ENCODE data around the gene PLA2G7. TPM values are rescaled to one million over a fixed set of nuclear protein-coding genes. Genes with fewer than 3 reads are reported as not detected.

The PLA2G7 gene
- total RNA-seq: not detected

- no peak for DNase-seq
- H3K4me1 Mint-ChIP-seq (ENCODE audit: low read depth): no peaks in the 10 kb centered on the region
- POLR2A ChIA-PET: interaction anchor here (0.7 kb wide), 1 partner anchor 384 kb away, joined by 3 read pairs; no protein-coding TSS in a partner anchor
- H3K27me3 Mint-ChIP-seq: peaks cover 56% of the 10 kb centered on the region
- intact Hi-C loops (cut with micrococcal nuclease): no loop called here
- CTCF ChIA-PET: no interaction called here
- H3K27ac Mint-ChIP-seq: no peak within 1 kb of the TSS
- no peaks in the 10 kb centered on the region for H3K9me3 Mint-ChIP-seq
- no peaks in the 10 kb centered on the region for H3K36me3 Mint-ChIP-seq (ENCODE audit: low read depth)
- ATAC-seq: no peak
- no peak for TF ChIP-seq CTCF (IDR thresholded peaks at IDR 0.05)
- no peak within 1 kb of the TSS for H3K4me3 Mint-ChIP-seq
Observed at GRCh38 chr6:46734867-46735719, at the start of gene PLA2G7. PLA2G7 (minus strand) TSS chr6:46735375; CDS start chr6:46722891, 12,484 bp downstream.

- CTCF ChIA-PET: no interaction called here
- no peaks in the 10 kb centered on the region for H3K36me3 Mint-ChIP-seq (ENCODE audit: low read depth)
- TF ChIP-seq CTCF (IDR thresholded peaks at IDR 0.05): no peak
- DNase-seq (no peak), ATAC-seq (no peak)
- H3K4me1 Mint-ChIP-seq (ENCODE audit: low read depth): no peaks in the 10 kb centered on the region
- no peak overlapping the region for H3K4me3 Mint-ChIP-seq
- intact Hi-C loops (cut with micrococcal nuclease): no loop called here
- H3K27ac Mint-ChIP-seq: no peak overlapping the region
- H3K9me3 Mint-ChIP-seq: no peaks in the 10 kb centered on the region
- POLR2A ChIA-PET: no interaction called here
- H3K27me3 Mint-ChIP-seq: peaks cover 4% of the 10 kb centered on the region
Observed at GRCh38 chr6:46784535-46784934, 49.4 kb upstream of the PLA2G7 start.

- Mint-ChIP-seq H3K27ac (no peak overlapping the region), H3K4me1 (ENCODE audit: low read depth) (no peaks in the 10 kb centered on the region), H3K4me3 (no peak overlapping the region), H3K9me3 (no peaks in the 10 kb centered on the region), H3K36me3 (ENCODE audit: low read depth) (no peaks in the 10 kb centered on the region), H3K27me3 (peaks cover 4% of the 10 kb centered on the region)
- ChIA-PET POLR2A (no interaction called here), CTCF (no interaction called here)
- intact Hi-C loops (cut with micrococcal nuclease): no loop called here
- peak; percentile 23 for TF ChIP-seq CTCF (IDR thresholded peaks at IDR 0.05)
- DNase-seq: peak; percentile 66
- peak; percentile 49 for ATAC-seq
Observed at GRCh38 chr6:46781478-46782378, 46.6 kb upstream of the PLA2G7 start.

- TF ChIP-seq CTCF (IDR thresholded peaks at IDR 0.05): no peak
- ATAC-seq (no peak), DNase-seq (no peak)
- H3K9me3 Mint-ChIP-seq: no peaks in the 10 kb centered on the region
- H3K4me1 Mint-ChIP-seq (ENCODE audit: low read depth): no peaks in the 10 kb centered on the region
- H3K36me3 Mint-ChIP-seq (ENCODE audit: low read depth): no peaks in the 10 kb centered on the region
- ChIA-PET CTCF (interaction anchor here (1.0 kb wide), 1 partner anchor 11 kb away, joined by 3 read pairs; no protein-coding TSS in a partner anchor), POLR2A (no interaction called here)
- H3K27me3 Mint-ChIP-seq: peaks cover 7% of the 10 kb centered on the region
- intact Hi-C loops (cut with micrococcal nuclease): no loop called here
- no peak overlapping the region for H3K4me3 Mint-ChIP-seq
- no peak overlapping the region for H3K27ac Mint-ChIP-seq
Observed at GRCh38 chr6:46777476-46778346, 42.5 kb upstream of the PLA2G7 start.

Data from activated CD8-positive, alpha-beta T cell treated with anti-CD3 and anti-CD28 coated beads for 36 hours (primary cell).